ENCODE measurements around the gene WFIKKN1.
A peak's percentile ranks its signal among the peaks of the same experiment; 100 is the strongest.

The WFIKKN1 gene

GRCh38 chr16:662597-662996, 31.8 kb downstream of the WFIKKN1 start:
- no peak for DNase-seq (ENCODE audit: low read depth in 2 of 2)
- H3K4me3 ChIP-seq (replicated peaks in 1 of 2; ENCODE audit: low read depth in 2 of 2, low read length in 2 of 2) = no peak overlapping the region
- TF ChIP-seq CTCF (IDR thresholded peaks at IDR 0.05; ENCODE audit: low read depth, low read length) = no peak

DNA sequence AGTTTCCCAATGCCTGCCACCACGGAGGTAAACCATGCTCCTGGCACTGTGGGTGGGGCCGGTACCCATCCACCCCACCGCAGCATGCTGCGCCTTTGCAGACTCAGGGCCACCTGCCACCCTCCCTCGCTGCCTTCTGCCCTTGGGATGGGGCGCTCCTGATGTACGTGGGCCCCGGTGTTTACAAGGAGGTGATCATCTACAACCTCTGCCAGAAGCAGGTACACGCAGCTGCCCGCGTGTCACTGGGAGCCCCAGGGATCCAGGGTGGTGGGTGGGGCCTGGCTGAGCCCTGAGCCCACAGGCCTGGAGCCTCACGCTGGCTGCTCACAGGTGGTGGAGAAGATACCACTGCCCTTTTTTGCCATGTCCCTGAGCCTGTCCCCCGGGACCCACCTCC, 35.8 kb downstream of the WFIKKN1 start:
- TF ChIP-seq CTCF (IDR thresholded peaks at IDR 0.05; ENCODE audit: low read depth, low read length) = no peak
- no peak for DNase-seq (ENCODE audit: low read depth in 2 of 2)
- no peak overlapping the region for H3K4me3 ChIP-seq (replicated peaks in 1 of 2; ENCODE audit: low read depth in 2 of 2, low read length in 2 of 2)

- no peak overlapping the region for H3K4me3 ChIP-seq (replicated peaks in 1 of 2; ENCODE audit: low read depth in 2 of 2, low read length in 2 of 2)
- TF ChIP-seq CTCF (IDR thresholded peaks at IDR 0.05; ENCODE audit: low read depth, low read length) = no peak
- no peak for DNase-seq (ENCODE audit: low read depth in 2 of 2)
Measured at GRCh38 chr16:667113-667779, 36.5 kb downstream of the WFIKKN1 start.

GRCh38 chr16:667780-668518, 37.2 kb downstream of the WFIKKN1 start, which contains the start of gene RHOT2:
RHOT2 (plus strand) TSS chr16:668132; CDS start chr16:668200, 68 bp downstream.
- H3K4me3 ChIP-seq (replicated peaks in 1 of 2; ENCODE audit: low read depth in 2 of 2, low read length in 2 of 2) = peak within 1 kb of the TSS; percentile 78 to 93
- peak; percentile 40 for TF ChIP-seq CTCF (IDR thresholded peaks at IDR 0.05; ENCODE audit: low read depth, low read length)
- peak; percentile 90 to 94 for DNase-seq (ENCODE audit: low read depth in 2 of 2)

- peak overlapping the region; percentile 78 to 93 for H3K4me3 ChIP-seq (replicated peaks in 1 of 2; ENCODE audit: low read depth in 2 of 2, low read length in 2 of 2)
- TF ChIP-seq CTCF (IDR thresholded peaks at IDR 0.05; ENCODE audit: low read depth, low read length) = no peak
- DNase-seq (ENCODE audit: low read depth in 2 of 2) = peak; percentile 12 to 15
Measured at GRCh38 chr16:668519-669171, 37.9 kb downstream of the WFIKKN1 start.

GRCh38 chr16:669666-670065, 38.9 kb downstream of the WFIKKN1 start:
- peak overlapping the region in 1 of 2 donors; percentile 3 for H3K4me3 ChIP-seq (replicated peaks in 1 of 2; ENCODE audit: low read depth in 2 of 2, low read length in 2 of 2)
- no peak for TF ChIP-seq CTCF (IDR thresholded peaks at IDR 0.05; ENCODE audit: low read depth, low read length)

More at GRCh38 chr16:669666-670065, 38.9 kb downstream of the WFIKKN1 start:
- no peak for DNase-seq (ENCODE audit: low read depth in 2 of 2)

All from cardiac fibroblast (primary cell).